HG03571 (cell line): ENCODE measurements around the gene MARK4.
"Not testable (repeated sequence)": the region's sequence is repeated elsewhere in the genome, so short reads cannot be mapped to it uniquely, and the experiment has no call there.

Experiments
- ATAC-seq: cut with Tn5 transposase; IDR thresholded peaks from one replicate; pipeline ENCODE4 v1.9.1; 2021; ENCODE audit not compliant: unreplicated experiment

The MARK4 gene

GRCh38 chr19:45334881-45335280 is 83.8 kb downstream of the MARK4 start:
- not testable (repeated sequence) for ATAC-seq

DNA sequence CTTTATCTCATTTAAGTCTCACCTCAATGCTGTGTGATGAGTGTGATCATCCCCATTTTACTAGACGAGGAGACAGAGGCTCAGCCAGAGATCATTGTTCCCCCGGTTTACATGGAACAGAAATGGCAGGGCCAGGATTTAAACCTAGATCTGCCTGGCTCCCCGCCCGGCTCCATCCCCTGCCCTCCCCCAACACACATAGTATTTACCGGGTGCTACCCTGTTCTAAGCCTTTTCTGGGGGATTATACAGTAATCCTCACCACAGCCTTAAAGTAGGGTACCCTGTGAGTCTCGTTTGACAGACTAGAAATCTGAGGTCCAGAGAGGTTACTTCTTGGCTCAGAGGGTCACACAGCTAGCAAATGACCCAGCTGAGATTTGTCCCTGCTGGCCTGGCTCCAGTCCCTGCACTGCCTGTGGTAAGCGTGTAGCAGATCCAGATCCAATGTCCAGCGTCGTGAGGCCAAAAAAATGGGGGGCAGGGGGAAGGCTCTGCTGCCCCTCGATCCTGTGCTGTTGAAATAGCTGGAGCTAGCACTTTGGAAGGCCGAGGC is 85.7 kb downstream of the MARK4 start:
- no peak for ATAC-seq

GRCh38 chr19:45339629-45340028 is 88.6 kb downstream of the MARK4 start:
- no peak for ATAC-seq

DNA sequence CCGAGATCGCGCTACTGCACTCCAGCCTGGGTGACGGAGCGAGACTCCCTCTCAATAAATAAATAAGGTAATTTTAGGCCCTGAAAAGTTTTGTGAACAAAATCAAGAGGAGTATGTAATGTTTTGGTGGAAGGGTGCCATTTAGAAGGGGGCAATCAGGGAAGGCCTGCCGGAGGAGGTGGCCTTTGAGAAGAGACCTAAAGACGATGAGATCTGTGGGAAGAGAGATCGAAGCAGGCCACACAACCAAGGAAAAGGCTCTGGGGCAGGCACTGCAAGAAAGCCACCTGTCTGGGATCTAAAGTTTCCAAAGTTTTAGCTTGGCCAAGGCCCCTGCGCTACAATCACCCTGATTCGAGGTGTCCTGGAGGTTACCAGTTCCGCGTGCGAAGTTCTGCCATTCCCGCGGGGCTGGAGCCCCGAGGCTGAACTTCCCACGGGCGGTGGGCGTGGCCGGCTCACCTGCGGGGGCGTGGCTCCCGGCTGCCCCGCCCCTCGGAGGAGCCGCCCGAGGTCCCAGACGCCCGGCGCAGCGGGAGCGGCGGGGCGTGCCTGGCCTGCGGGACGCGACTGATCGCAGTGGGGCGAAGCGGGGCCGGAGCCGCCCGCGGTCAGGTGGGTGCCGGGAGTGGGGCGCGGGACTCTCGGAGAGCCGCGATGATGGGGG is 89.3 kb downstream of the MARK4 start, which contains the start of gene KLC3:
Gene KLC3, plus strand, starts transcription at position 519 of the 667 bp plus-strand sequence. CDS start 4,792 bp downstream, outside the sequence.
- no peak for ATAC-seq

DNA sequence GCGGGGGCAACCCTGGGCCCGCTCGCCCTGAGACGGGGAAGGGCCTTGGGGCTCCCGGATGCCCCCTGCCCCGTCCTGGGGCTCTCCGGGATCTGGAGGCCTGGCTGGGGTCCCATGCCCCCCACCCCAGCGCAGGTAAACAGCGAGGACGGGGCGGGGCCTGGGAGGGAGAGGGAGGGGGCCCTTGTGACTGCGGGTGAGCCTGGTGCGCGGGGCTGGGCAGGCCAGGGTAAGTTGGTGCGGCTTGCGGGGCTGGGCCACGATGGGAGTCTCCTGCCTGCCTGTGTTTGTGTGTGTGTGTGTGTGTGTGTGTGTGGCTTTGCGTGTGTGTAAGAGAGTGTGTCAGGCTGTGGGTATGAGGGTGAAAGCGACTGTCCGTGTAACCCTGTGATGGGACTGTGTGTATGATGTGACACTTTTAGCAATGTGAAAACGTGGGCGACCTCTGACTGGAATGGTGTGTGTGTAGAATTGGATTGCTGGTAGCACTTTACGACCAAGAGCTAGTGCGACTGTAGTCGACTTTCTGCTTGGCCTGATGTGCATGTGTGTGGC is 89.9 kb downstream of the MARK4 start:
- ATAC-seq, result no peak

DNA sequence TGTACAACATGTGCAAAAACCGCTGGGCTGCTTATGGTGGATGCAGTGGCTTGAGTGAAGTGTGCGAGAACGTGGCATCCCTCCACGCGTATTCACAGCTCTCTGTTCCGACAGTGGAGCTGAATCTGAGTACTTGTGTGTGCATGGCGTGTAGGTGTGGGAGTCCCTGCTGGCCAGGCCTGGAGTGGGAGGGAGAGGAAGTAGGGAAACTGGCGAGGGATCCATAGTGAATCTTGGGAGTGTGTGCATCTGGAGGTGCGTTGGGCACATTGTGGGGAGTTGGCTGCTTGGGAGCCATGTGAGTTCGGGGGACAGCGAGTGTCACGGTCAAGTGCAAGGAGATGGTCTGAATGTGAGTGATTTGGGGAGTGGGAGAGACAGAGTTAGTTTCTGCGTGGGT is 91.8 kb downstream of the MARK4 start:
- no peak for ATAC-seq

DNA sequence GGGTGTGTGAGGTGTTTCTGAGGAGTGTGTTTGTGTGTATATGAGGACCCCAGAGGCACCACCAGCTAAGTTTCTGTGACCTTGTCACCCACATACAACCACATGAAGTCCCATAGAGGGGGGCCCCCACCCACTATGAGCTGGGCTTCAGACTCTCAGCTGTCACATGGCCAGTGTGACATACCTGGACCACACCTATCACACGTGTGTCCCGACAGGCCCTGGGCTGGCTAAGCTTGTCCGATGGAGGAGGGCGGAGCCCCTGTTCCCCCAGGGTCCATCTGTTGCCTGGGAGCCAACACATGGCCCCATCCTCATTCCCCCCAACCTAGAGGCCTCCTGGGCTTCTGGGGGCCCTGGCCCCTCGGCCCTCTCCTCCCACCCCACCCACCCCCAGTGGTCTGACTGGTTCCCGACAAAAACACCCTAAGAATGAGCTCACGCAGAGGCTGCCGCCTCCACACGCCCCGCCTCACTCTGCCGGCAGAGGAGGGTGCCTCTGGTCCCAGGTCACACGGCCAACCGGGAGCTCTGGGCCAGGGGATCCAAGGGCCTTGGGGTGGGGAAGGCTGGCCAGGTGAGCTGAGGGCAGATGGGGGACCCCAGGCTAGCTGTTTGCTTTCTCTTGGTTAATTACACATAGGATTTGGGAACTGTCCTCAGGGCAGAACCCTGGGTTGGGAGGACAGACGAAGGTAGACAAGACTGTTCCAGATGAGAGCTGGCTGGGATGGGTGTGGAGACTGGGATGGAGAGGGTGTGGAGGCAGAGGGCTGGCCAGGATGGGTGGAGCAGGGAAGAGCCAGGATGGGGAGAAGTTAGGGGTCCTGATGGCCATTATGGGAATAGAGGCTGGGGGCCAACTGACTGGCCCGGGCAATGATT is 93.8 kb downstream of the MARK4 start:
- ATAC-seq, result no peak

DNA sequence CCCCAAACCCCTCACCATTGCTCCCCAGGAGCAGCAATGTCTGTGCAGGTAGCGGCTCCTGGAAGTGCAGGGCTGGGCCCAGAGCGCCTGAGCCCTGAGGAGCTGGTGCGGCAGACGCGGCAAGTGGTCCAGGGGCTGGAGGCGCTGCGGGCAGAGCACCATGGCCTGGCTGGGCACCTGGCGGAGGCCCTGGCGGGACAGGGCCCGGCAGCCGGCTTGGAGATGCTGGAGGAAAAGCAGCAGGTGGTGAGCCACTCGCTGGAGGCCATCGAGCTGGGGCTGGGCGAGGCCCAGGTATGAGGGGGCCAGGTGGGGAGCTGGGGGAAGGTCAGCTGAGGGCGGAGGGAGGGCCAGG is 94.4 kb downstream of the MARK4 start:
- no peak for ATAC-seq

DNA sequence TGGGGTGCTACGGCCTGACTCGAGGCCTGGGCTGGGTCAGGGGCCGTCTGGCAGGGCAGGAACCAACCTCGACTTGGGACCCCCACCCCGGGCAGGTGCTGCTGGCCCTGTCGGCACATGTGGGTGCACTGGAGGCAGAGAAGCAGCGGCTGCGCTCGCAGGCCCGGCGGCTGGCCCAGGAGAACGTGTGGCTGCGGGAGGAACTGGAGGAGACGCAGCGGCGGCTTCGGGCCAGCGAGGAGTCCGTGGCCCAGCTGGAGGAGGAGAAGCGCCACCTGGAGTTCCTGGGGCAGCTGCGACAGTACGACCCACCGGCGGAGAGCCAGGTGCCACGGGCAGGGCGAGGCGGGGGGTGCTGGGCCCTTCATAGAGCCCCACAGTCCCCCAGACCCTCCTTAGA is 95.4 kb downstream of the MARK4 start:
- no peak for ATAC-seq

GRCh38 chr19:45347570-45348366 is 96.7 kb downstream of the MARK4 start:
- ATAC-seq, result no peak

GRCh38 chr19:45348367-45349125 is 97.5 kb downstream of the MARK4 start:
- ATAC-seq, result no peak

GRCh38 chr19:45349126-45349415 is 98.0 kb downstream of the MARK4 start:
- no peak for ATAC-seq

GRCh38 chr19:45349430-45349941 is 98.4 kb downstream of the MARK4 start:
- ATAC-seq, result no peak

DNA sequence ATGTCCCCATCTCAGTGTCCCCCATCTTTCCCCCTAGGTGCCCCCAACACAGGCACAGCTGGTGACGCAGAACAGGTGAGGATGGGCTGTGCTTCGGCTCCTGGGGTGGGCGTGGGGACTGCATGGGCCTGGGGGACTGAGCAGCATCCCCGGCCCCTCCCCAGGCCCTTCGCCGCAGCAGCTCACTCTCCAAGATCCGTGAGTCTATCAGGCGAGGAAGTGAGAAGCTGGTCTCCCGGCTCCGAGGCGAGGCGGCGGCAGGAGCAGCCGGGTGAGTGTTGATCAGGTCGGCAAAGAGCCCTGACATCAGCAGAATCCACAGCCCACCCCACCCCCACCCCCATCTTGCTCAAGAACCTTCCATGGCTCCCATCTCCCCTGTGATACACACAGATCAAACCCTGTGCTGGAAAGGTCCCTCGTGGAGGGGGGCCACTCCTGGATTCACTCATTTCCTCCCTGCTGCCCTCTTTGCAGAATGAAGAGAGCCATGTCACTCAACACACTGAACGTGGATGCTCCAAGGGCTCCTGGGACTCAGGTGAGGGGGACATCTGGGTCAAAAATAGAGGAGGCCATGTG is 99.5 kb downstream of the MARK4 start:
- ATAC-seq, result no peak

DNA sequence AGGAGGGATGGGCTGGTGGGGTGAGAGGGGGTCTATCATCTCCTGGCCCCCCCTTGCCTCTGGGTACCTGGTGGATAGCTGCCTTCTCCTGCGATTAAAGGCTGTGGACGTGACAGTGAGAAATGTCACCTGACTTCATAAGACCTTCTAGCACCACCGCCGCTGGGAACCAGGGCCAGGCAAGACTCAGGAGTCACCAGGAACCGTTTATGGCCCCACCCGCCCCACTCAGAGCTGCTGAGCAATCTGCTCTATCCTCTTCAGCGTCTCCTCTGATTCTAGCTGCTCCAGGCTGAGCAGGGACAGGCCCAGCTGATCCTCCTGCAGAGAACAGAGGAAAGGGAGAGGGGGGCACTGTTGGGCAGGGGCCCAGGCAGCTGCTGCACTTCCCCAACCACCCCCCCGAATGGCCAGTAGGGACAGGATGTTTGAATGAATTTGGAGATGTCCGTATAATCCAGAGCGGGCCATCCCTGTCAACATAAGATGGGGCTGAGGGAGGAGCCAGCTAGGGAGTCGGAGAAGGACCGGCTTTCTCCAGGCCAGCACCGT is 100.4 kb downstream of the MARK4 start:
- ATAC-seq, result no peak

GRCh38 chr19:45352062-45352461 is 101.0 kb downstream of the MARK4 start:
- ATAC-seq, result no peak

GRCh38 chr19:45352471-45352870 is 101.4 kb downstream of the MARK4 start:
- no peak for ATAC-seq

DNA sequence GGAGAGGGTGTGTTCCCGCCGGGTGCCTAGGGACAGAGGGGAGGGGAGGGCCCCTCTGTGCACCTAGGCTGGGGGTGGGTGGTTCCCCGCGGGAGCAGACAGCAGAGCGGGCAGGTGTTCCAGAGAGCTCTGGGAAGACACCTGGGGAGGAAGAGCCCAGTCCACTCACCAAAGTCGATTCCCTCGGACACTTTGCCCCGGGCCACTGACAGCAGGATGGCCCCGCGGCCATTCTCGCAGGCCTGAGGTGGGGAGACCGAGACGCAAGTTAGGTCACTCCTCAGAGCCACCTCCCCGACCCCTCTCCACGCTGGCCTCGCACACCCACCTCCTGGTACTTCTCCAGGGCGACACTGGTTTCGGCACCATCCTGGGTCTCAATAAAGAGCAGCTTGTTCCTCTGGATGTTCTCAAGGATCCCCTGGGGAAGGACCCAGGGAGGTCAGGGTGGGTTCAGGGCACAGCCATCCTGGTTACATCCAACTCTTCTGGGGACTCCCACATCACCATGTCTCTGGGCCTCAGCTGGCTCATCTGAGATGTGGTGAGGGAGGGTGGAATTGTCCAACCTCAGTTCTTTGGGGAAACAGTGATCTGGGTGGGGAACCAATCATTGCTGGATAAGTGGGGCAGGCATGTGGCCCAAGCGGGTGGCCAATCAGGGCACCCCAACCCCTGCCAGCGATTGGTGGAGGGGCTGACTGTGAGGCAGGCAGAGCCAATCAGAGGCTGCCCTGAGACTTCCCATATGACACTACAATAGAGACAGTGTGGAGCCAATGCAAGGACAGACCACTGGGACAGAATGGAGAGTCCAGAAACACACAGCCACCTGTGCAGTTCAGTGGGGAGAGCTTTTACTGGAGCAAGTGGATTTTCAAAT is 102.1 kb downstream of the MARK4 start:
- ATAC-seq, result no peak
